NOMO-1 (cell line): ENCODE measurements around the gene SPSB3.

Experiments
- DNase-seq, 2 experiments: peaks; one replicate each; lab custom pipeline; 2025; ENCODE audit not compliant: unreplicated experiment in 2 of 2; lab: John Stamatoyannopoulos, UW

The SPSB3 gene

DNA sequence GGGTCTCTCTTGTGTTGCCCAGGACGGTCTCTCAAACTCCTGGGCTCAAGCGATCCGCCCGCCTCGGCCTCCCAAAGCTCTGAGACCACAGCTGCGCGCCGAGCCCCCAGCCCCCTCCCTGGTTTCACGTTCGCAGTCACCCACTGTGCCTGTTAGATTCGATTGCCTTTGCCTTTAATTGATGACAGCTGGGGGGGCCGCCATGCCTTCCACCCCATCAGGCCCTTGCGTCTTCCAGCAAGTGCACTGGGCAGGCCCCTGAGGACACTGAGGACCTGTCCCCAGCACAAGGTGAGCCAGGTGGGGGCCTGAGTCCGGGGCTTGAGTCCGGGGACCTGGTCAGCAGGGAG lies 7.9 kb upstream of the SPSB3 start:
- no peak for DNase-seq

DNA sequence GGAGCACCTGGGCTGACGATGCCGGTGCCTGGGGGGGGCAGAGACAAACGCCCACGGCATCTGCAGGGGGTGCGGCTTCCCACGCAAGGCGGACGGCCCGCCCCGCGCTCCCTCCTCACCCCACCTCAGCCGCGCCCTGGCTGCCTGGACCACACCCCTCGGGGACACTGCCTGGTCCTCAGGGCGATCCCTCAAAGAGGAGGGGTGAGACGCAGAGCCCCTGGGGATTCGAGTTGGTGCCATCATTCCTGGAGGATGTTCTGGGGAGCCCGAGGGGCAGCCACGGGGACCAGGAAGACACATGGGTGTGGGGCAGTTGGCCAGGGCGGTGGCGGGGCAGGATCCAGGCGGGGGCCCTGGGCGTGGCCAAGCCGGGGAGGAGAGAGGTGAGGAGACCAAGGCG lies 7.3 kb upstream of the SPSB3 start:
- no peak for DNase-seq

DNA sequence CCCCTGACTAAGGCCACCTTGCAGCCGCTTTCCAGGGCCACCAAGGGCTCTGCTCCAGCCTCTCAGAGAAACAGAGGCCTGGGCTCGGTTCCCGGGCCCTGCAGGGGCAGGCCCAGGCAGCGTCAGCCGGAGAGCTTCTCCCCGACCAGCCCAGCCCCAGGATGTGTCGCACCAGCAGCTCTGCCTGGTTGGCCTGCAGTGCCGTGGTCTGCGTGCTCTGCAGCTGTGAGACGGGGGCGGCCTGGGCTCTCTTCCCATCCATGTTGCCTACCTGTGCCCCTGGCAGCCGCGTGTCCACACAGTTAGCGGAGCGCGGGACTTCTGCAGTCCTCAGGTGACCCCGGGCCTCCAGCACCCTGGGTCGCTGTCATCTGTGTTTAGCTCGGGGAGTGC lies 6.3 kb upstream of the SPSB3 start:
- DNase-seq, result no peak

DNA sequence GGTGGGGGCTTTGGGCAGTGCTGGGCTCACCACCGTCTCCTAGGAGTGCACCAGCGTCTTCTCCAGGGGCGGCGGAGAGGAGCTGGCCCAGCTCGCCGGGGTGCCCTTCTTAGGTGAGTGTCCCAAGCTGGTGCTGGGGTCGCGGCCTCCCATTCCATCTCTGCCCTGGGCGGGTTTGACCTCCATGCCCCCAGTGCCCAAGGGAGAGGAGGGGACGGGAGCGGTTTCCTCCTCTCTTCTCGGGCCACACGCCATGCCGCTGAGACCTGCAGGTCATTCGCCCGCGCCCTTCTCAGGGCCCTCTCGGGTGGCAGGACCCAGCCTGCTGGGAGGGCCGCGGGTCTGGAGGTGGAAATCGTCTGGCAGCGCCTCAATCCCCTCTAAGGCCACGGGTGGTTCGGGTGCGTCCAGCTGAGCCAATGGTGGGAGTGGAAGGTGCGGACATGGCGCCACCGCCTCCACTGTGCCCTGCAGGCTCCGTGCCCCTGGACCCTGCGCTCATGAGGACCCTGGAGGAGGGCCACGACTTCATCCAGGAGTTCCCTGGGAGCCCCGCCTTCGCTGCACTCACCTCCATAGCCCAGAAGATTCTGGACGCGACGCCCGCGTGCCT lies 5.8 kb upstream of the SPSB3 start:
- DNase-seq, result no peak

DNA sequence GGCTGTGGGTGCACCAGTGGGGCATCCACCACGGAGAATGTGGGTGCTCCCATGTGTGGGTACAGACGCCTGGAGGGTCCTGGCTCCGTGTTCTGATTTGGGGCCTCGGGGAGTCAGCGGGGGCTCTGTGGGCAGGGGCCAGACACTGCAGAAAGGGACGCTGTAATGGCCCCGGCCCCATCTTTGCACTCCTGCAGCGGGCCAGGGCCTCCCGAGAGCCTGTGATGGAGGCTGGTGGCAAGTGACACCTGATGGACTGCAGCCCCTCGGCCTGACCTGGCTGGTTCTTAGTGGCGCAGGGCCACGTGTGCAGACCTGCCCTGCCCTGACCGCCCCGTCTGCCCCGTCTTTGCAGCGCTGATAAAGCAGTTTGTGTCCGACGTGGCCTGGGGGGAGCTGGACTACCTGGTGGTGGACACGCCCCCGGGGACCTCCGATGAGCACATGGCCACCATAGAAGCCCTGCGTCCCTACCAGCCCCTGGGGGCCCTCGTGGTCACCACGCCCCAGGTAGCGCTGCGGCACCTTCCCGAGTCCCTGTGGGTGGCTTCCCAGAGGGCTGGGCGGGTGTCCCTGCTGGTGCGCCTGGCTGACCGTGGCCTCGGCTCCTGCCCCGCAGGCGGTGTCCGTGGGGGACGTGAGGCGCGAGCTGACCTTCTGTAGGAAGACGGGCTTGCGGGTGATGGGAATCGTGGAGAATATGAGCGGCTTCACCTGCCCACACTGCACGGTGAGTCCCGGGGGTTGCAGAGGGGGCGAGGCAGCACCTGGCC lies 5.1 kb upstream of the SPSB3 start:
- DNase-seq, result no peak

DNA sequence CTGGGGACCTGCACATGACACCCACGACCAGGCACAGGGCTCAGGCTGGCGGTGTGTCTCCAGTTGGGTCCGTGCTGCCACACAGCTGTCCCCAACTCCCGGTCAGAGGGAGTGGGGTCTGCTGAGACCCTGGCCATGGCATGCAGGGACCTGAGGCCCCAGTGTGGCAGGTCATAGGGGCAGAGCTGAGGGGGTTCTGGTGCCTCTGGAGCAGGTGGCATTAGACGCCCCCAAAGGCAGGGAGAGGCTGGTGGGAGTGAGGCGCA lies 4.6 kb upstream of the SPSB3 start:
- no peak for DNase-seq

DNA sequence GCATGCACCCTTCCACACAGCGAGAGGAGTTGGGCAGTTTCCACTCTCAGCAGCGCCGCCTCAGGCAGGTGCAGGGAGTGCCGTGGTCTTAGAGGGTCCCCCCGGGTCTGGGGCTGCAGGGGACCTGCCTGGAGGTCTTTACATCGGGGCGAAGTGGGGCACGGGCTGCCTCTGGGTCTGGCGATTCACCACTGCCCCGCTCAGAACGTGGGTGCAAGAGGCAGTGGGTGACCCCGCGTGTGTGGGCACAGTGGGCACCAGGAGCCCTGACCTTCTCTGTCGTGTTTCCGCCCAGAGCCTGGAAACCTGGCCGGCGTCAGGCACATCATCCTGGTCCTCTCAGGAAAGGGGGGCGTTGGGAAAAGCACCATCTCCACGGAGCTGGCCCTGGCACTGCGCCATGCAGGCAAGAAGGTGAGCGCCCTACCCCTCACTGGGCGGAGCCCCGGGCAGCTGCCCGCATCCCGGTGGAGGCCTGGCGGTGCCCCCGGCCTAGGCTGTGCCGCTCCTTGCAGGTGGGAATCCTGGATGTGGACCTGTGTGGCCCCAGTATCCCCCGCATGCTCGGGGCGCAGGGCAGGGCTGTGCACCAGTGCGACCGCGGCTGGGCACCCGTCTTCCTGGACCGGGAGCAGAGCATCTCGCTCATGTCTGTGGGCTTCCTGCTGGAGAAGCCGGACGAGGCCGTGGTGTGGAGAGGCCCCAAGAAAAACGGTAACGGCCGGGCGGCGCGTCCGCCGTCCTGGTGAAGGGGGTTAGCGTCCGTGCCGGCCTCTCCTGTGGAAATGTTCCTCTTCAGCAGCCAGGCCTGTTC lies 4.1 kb upstream of the SPSB3 start:
- no peak for DNase-seq

DNA sequence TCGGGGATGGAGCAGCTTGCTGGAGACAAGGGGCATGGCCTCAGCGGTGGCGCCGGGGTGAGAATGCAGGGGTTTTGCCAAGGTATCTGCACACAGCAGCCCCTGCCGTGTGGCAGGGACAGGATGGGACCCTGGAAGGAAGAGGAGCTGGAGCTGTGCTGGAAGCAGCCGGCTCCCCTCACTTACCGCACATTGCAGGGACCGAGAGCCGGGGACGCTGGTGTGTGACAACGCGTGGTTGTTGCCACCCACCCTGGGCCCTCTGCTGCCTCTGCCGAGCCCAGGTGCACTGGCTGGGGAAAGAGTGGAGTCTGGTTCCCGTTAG lies 3.4 kb upstream of the SPSB3 start:
- DNase-seq, result no peak

DNA sequence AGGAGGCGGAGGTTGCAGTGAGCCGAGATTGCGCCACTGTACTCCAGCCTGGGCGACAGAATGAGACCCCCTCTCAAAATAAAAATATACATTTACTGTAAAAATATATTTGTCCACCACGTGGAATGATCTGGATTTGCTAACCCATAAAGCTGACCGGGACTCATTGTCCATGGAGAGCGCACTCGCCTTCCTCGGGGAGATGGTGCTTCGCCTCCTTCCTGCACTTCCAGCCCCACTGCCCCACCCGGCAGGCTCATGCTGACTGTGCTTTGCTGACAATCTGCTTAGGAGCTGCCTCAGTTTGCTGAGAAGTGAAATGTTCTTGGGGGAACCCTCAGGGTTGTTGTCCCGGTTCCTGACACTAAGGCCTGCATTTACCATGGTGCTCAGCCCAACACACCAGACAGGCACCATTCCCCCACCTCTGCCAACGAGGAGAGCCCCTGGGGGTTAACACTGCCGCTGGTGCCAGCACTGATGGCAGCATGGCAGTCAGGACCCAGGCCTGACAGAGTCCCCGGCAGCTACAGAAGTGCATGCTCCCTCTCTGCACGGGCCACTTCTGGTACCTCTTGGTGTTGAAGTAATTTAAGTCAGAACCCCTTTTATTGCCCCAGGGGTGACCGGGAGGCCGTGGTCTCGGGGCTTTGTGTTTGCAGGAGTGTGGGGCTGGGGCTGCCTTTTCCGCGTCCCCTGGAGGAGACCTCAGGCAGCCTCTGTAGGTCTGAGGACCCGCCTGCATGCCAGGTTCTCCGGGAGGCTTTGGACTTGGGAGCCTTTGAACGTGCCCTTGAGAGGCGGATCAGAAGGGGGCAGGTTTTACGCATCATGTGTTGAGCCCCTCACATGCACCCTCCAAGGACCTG lies 2.8 kb upstream of the SPSB3 start:
- DNase-seq, result no peak

DNA sequence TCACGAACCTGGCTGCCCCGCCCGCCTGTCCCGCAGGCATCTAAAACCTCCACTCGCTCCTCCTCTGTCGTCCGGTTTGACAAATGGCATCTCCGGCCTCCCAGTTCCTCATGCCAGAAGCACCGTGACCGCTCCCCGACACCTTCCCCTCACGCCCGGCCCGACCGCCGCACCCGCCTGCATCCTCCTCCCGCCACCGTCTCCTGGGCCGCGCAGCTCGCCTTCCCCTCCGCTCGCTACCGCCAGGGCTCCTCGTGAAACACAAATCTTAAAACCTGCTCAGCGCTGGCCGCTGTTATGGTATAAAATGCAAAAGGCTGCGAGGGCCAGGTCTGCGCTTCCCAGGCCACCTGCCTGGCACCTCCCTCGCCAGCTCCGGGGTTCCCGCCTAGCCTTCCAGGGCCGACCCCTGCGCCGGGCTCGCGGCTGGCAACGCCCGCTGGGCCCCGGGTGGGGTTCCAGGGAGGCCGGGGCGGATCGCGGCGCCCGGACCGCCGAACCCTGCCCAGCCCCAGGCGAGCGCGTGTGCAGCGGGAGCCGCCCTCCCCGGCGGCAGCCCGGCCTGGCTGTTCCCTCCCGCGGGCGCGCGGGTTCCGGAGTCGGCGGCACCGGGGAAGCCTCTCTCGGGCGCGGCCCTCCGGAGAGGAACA lies 488 bp downstream of the SPSB3 start:
- peak; percentile 37 to 41 for DNase-seq

DNA sequence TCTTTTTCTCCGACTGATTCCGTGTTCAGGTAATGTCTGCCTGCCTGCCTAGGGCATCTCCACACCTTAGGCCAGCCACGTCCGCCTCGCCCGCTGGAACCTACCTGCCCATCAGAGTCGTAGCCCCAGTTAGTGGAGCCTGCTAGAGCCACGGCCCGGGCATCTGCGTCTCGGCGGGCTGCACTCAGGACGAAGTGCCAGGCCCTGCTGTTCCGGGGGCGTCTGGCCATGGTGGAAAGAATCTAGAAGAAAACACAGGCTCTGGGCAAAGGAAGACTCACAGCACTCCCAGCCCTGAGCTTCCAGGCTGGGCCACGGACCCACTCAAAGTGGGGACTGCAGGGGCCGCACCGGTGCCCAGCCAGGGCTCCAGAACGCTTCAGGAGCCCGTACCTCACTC lies 1.1 kb downstream of the SPSB3 start:
- DNase-seq, result no peak

DNA sequence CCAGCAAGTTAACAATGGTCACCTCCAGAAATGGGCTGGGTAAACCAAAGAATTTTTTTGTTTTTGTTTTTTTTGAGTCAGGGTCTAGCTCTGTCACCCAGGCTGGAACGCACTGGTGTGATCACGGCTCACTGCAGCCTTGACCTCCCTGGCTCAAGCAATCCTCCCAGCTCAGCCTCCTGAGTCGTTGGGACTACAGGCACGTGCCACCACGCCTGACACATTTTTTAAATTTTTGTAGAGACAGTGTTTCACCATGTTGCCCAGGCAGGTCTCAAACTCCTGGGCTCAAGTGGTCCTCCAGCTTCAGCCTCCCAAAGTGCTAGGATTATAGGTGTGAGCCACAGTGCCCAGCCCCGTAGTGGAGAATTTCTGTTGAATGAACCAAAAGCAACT lies 1.7 kb downstream of the SPSB3 start:
- no peak for DNase-seq

DNA sequence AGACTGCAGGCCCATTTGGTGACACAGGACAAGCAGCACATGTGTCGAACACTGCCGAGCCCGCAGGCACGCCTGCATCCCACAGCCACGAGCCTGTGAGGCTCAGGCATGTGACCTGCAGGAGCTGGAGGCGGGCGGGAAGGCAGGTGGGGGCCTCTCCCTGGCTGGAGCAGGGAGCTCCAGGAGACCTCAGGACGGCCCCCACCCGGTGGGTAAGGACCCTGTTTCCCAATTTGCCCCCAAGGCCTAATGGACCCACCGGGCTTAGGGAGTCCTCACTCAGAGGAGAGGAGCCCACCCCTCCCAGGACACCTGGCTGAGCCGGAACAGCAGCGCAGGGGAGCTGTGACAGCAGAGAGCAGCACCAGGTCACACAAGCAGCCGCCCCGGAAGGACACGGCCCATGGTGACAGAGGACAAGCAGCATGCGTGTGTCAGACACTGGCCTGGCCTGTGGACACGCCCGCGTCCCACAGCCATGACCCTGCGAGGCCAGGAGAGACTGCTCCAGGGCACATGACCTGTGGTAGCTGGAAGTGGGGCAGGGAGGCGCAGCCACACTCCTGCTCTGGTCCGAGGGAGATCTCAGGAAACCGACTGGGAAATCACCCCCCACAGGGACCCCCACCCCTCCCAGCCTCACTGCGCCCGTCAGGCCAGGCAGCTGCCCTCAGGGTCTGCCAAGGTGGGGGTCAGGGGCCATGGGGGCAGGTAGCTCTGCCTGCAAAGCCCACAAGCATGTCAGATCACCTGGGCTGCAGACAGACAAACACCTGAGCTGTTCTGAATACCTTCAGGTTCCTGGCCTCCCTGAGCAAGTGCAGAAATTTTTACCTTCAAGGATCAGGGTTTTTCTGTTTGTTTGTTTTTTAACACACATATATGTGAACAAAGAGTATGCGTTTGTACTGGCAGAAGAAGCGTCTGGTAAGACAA lies 2.4 kb downstream of the SPSB3 start:
- no peak for DNase-seq

DNA sequence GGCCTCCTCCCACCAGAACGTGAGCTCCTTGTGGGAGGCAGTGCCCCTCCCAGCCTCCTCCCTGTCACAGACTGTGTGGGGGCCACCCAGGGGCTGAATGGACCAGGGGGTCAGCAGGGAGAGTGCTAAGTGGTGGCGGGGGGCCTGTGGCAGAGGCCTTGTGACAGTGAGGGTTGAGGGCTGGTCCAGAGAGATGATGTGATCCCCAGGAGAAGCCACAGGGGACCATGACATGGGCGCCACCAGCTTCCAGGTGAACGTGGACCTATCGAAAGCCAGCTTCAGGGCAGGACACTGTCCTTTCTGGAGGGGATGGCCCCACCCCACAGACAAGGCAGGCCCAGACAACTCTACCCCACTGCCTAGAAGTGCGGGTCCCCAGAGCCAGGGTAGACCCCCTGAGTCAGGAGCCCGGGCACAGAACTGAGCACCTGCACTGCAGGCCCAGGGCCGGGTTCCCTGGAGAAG lies 3.1 kb downstream of the SPSB3 start:
- DNase-seq, result no peak

DNA sequence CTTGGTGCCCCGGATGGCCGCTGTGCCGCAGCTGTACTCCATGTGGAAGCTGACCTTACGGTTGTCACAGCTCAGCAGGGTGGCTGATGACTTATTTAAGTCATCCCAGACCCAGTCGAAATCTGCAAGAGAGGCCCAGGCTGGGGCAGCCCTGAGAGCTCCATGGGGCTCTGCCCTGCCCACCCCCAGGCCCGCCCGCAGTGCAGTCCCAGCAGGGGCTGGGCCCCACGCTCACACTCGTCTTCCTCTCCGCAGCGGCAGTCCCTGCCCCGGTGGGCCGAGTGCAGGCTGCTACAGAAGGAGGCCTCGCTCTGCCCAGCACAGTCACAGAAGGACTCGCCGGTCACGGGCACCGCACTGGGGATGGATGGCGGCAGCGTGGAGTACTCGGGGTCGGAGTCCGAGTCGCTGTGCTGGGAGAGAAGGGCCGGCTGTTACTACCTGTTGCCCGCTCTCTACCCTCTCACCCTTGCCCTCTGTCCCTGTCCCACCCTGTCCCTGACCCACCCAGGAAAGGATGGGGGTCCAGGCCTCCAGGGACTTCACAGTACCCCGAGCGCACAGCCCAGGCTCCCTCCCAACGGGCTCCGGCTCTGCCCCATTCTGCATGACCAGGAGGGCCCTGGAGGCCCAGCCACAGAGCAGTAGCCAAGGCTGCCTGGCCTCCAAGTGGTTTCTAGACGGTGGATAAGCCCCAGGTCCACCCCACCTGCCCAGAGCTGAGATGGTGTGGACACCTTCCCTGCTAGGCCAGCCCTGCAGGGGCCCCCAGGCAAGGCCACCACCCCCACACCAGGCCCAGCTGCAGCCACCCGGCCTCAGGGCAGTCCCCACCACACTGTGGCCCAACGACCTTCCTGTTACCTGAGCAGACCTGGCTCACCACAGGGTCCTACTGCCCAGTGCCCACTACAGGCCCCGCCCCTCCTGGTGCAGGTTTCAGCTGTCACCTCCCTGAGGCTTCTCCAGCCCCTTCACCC lies 3.9 kb downstream of the SPSB3 start:
- no peak for DNase-seq

DNA sequence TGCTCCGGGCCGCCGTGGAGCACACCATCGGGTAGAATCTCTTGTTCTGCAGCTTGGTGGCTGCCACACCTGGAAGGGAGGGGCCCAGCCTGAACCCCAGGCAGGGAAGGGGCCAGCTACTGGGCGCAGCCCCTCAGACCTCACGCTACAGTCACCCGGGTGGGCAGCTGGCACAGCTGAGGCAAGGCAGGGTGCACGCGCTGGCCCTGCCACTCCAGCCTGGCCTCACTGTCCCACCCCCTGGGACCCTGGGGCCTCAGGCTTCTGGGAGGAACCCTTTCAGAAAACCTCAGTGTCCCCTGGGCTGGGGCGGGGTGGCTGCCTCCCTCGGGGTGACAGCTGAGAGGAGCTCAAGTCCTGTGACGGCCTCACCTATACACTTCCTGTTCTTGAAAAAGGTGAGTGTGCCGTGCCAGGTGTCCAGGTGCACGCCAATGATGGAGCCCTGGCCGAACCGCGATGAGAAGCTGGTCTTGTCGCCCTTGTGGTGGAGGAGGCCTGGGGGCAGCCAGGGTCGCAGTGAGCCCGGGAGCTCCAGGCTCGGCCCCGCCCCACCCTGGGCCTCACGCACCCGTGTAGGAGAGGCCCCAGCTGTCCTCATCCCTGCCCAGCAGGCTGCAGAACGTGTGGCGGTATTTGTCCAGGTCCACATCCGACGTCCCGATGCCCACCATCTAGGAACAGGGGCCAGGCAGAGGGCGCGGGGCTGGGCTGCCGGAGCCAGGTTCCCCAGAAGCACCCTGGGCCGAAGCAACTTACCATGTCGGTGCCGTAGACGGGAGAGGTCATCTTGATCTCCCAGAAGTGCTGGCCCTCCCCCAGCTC lies 4.8 kb downstream of the SPSB3 start:
- no peak for DNase-seq

DNA sequence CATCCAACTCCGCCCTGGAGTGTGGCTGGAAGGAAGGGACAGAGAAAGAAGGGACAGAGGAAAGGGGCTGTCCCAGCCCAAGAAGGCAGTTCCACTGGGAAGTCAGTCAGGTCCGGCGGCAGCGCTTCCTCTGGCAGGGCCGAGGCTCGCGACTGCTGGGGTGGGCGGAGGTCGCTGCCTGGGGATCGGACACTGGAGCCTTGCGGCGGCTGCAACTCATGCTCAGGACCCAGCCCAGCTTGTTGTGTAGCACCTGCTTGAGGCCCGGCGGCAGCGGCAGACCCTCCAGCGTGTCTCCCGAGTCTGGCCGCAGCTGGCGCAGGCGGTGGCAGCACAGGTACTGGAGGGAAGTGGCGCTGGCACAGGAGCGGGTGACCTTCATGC lies 5.4 kb downstream of the SPSB3 start:
- DNase-seq, result no peak

DNA sequence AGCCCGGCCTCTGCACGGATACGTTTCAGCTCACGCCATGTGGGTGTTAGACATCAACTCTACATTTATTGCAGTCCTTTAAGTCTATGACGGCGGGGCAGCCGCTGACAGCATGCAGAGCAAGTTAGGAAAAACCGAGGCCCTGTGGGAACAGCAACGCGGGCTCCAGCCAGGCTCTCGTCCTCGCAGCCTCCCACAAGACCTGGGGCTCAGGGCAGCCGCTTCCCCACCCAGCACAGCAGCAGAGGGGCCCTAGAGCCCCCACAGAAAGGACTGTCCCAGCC lies 5.8 kb downstream of the SPSB3 start:
- DNase-seq, result no peak
